ENCODE results near the gene HSPA4L.

The HSPA4L gene

DNA sequence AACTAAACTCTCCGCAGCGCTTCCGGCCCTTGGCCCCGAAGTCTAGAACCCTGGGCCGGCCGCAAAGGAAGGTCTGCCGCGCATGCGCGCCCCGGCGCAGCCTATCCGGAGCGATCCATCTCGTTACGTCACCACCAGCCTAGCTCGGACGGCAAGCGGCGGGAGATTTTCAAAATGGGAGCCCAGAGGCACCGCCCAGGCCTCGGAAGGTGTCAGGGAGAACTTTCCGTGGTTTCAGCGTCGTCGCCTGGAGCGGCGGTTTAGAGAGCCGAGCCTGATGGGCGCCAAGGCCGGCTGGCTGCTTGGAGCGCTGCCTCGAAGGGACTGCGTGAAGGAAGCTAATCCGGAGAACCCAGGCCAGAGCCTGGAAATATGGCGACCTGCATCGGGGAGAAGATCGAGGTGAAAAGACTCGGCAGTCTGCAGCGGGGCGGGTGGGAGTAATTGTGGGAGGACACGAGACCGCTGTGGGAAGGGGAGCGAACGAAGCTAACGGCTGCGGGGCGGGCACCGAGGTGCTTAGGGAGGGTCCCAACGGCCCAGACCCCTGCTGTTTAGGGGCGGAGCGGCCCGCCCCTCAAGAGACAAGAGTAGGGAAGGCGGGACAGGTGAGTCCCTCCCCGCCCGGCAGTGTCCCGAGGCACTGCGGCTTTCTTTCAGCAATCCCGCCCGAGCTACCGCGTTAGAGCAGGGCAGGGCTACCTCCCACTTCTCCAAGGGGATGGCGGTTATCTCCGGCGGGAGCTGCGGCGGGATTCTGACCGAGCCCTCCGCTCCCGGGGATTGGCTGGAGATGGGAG lies 98.8 kb downstream of the HSPA4L start, which contains the start of gene PLK4:
TSS of gene PLK4 (plus strand) at position 131 of the 800 bp plus-strand sequence. CDS start at position 373, 242 bp downstream.
- peak; percentile 93 for ATAC-seq
- TF ChIP-seq POU6F1 (CRISPR knock-in tag; IDR thresholded peaks at IDR 0.05; ENCODE audit: borderline replicate concordance, low read depth) (no peak), PPARA (CRISPR knock-in tag; IDR thresholded peaks at IDR 0.05; ENCODE audit: borderline replicate concordance) (no peak), ZFP3 (CRISPR knock-in tag; IDR thresholded peaks at IDR 0.05) (no peak), ISL1 (CRISPR knock-in tag; IDR thresholded peaks at IDR 0.05) (no peak), CSRNP3 (CRISPR knock-in tag; IDR thresholded peaks at IDR 0.05) (no peak), ARNTL (CRISPR knock-in tag; IDR thresholded peaks at IDR 0.05; ENCODE audit: borderline replicate concordance, low read depth) (no peak), TSHZ2 (CRISPR knock-in tag; IDR thresholded peaks at IDR 0.05) (no peak), RARB (CRISPR knock-in tag; IDR thresholded peaks at IDR 0.05) (no peak), ZNF565 (CRISPR knock-in tag; conservative IDR thresholded peaks at IDR 0.05; ENCODE audit: low read depth) (no peak), ESRRG (CRISPR knock-in tag; IDR thresholded peaks at IDR 0.05) (no peak), TOX (CRISPR knock-in tag; IDR thresholded peaks at IDR 0.05; ENCODE audit: borderline replicate concordance) (no peak), ZC3H10 (CRISPR knock-in tag; IDR thresholded peaks at IDR 0.05) (no peak)
- TF ChIP-seq, protein P1, sequence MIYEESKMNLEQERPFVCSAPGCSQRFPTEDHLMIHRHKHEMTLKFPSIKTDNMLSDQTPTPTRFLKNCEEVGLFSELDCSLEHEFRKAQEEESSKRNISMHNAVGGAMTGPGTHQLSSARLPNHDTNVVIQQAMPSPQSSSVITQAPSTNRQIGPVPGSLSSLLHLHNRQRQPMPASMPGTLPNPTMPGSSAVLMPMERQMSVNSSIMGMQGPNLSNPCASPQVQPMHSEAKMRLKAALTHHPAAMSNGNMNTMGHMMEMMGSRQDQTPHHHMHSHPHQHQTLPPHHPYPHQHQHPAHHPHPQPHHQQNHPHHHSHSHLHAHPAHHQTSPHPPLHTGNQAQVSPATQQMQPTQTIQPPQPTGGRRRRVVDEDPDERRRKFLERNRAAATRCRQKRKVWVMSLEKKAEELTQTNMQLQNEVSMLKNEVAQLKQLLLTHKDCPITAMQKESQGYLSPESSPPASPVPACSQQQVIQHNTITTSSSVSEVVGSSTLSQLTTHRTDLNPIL (CRISPR knock-in tag; IDR thresholded peaks at IDR 0.05; ENCODE audit: low read depth) = no peak
- TF ChIP-seq, protein P2, sequence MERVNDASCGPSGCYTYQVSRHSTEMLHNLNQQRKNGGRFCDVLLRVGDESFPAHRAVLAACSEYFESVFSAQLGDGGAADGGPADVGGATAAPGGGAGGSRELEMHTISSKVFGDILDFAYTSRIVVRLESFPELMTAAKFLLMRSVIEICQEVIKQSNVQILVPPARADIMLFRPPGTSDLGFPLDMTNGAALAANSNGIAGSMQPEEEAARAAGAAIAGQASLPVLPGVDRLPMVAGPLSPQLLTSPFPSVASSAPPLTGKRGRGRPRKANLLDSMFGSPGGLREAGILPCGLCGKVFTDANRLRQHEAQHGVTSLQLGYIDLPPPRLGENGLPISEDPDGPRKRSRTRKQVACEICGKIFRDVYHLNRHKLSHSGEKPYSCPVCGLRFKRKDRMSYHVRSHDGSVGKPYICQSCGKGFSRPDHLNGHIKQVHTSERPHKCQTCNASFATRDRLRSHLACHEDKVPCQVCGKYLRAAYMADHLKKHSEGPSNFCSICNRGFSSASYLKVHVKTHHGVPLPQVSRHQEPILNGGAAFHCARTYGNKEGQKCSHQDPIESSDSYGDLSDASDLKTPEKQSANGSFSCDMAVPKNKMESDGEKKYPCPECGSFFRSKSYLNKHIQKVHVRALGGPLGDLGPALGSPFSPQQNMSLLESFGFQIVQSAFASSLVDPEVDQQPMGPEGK (CRISPR knock-in tag; IDR thresholded peaks at IDR 0.05; ENCODE audit: borderline replicate concordance) = no peak

DNA sequence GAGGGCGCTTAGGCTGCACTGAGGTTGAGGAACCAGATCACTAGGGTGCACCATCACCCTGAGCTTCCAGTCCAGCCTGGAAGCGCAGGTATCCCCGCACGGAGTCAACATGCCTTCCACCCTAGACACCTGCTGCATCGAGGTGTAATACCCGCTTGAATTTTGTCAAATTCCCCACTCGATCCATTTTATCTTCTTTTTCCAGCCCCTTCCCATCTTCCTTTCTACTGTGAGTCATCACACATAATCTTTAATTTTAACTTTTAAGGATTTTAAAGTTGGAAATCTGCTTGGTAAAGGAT lies 99.4 kb downstream of the HSPA4L start:
- ATAC-seq = no peak

DNA sequence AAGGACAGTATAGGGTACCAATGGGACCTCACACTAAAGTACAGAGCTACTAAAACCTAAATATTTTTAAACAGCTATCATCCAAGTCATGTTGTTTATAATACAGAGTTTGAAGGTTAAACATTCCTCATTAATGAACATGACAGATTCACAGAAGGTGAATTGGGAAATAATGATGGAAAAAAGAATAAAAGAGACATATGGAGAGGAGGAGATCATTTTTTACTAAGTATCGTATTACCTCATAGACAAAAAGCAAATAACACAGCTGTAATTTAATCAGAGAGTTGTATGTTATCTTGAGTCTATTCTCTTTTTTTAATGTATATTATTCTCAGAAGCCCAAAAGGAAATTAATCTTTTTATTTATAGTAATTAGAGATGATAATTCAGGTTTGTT lies 106.4 kb downstream of the HSPA4L start:
- no peak for TF ChIP-seq SNAI2 (CRISPR knock-in tag; IDR thresholded peaks at IDR 0.05)
- peak; percentile 88 for TF ChIP-seq ZNF70 (CRISPR knock-in tag; IDR thresholded peaks at IDR 0.05)
- no peak for TF ChIP-seq CSDC2 (CRISPR knock-in tag; IDR thresholded peaks at IDR 0.05)
- no peak for TF ChIP-seq RARB (CRISPR knock-in tag; IDR thresholded peaks at IDR 0.05)
- no peak for ATAC-seq

More for the DNA sequence above, 99.4 kb downstream of the HSPA4L start:
- TF ChIP-seq PPARA (CRISPR knock-in tag; IDR thresholded peaks at IDR 0.05; ENCODE audit: borderline replicate concordance) (no peak), RARB (CRISPR knock-in tag; IDR thresholded peaks at IDR 0.05) (no peak)
- TF ChIP-seq, protein P1 (CRISPR knock-in tag; IDR thresholded peaks at IDR 0.05; ENCODE audit: low read depth) = no peak

Measured in SK-N-SH treated with all-trans-retinoic acid at 6 μM for 48 hours (cell line).